ENCODE data around the gene NSUN6. TPM values are rescaled to one million over a fixed set of nuclear protein-coding genes. Genes with fewer than 3 reads are reported as not detected.

Gene NSUN6
- total RNA-seq, 1 donor: 4.7 TPM

- TF ChIP-seq CTCF (IDR thresholded peaks at IDR 0.05; ENCODE audit: extremely low read depth, low read depth, low read length): no peak
- Histone ChIP-seq H3K4me3 (ENCODE audit: insufficient read depth, low read length) (no peak overlapping the region), H3K9me3 (ENCODE audit: low read depth, low read length) (no peaks in the 10 kb centered on the region), H3K27me3 (ENCODE audit: insufficient read depth, low read length) (no peaks in the 10 kb centered on the region), H3K79me2 (ENCODE audit: insufficient read depth, low read length) (no peaks in the 10 kb centered on the region), H3K27ac (ENCODE audit: low read depth, low read length) (no peak overlapping the region), H3K4me1 (ENCODE audit: insufficient read depth, low read length) (no peaks in the 10 kb centered on the region), H4K20me1 (ENCODE audit: insufficient read depth, low read length) (no peaks in the 10 kb centered on the region), H3K36me3 (ENCODE audit: insufficient read depth, low read length) (no peaks in the 10 kb centered on the region), H3K4me2 (ENCODE audit: insufficient read depth, low read length) (no peak overlapping the region), H2AFZ (ENCODE audit: low read length) (no peak overlapping the region)
- no peak for DNase-seq (ENCODE audit: insufficient read length, low spot score, missing footprints)
Observed at GRCh38 chr10:18527687-18528086, 123.7 kb downstream of the NSUN6 start.

GRCh38 chr10:18523858-18524257 is 127.5 kb downstream of the NSUN6 start:
- TF ChIP-seq CTCF (IDR thresholded peaks at IDR 0.05; ENCODE audit: extremely low read depth, low read depth, low read length): no peak
- Histone ChIP-seq H4K20me1 (ENCODE audit: insufficient read depth, low read length) (no peaks in the 10 kb centered on the region), H2AFZ (ENCODE audit: low read length) (no peak overlapping the region), H3K79me2 (ENCODE audit: insufficient read depth, low read length) (no peaks in the 10 kb centered on the region), H3K4me3 (ENCODE audit: insufficient read depth, low read length) (no peak overlapping the region), H3K4me1 (ENCODE audit: insufficient read depth, low read length) (no peaks in the 10 kb centered on the region), H3K4me2 (ENCODE audit: insufficient read depth, low read length) (no peak overlapping the region), H3K27ac (ENCODE audit: low read depth, low read length) (no peak overlapping the region), H3K9me3 (ENCODE audit: low read depth, low read length) (no peaks in the 10 kb centered on the region), H3K36me3 (ENCODE audit: insufficient read depth, low read length) (no peaks in the 10 kb centered on the region), H3K27me3 (ENCODE audit: insufficient read depth, low read length) (no peaks in the 10 kb centered on the region)
- no peak for DNase-seq (ENCODE audit: insufficient read length, low spot score, missing footprints)

GRCh38 chr10:18523025-18523424 is 128.4 kb downstream of the NSUN6 start:
- Histone ChIP-seq H3K79me2 (ENCODE audit: insufficient read depth, low read length) (no peaks in the 10 kb centered on the region), H3K36me3 (ENCODE audit: insufficient read depth, low read length) (no peaks in the 10 kb centered on the region), H3K27ac (ENCODE audit: low read depth, low read length) (no peak overlapping the region), H3K4me1 (ENCODE audit: insufficient read depth, low read length) (no peaks in the 10 kb centered on the region), H3K4me2 (ENCODE audit: insufficient read depth, low read length) (no peak overlapping the region), H3K27me3 (ENCODE audit: insufficient read depth, low read length) (no peaks in the 10 kb centered on the region), H3K9me3 (ENCODE audit: low read depth, low read length) (no peaks in the 10 kb centered on the region), H3K4me3 (ENCODE audit: insufficient read depth, low read length) (no peak overlapping the region), H4K20me1 (ENCODE audit: insufficient read depth, low read length) (no peaks in the 10 kb centered on the region), H2AFZ (ENCODE audit: low read length) (no peak overlapping the region)
- DNase-seq (ENCODE audit: insufficient read length, low spot score, missing footprints): no peak
- TF ChIP-seq CTCF (IDR thresholded peaks at IDR 0.05; ENCODE audit: extremely low read depth, low read depth, low read length): no peak

GRCh38 chr10:18516851-18517250 is 134.5 kb downstream of the NSUN6 start:
- Histone ChIP-seq H3K9me3 (ENCODE audit: low read depth, low read length) (no peaks in the 10 kb centered on the region), H3K4me3 (ENCODE audit: insufficient read depth, low read length) (no peak overlapping the region), H3K79me2 (ENCODE audit: insufficient read depth, low read length) (no peaks in the 10 kb centered on the region), H3K4me2 (ENCODE audit: insufficient read depth, low read length) (no peak overlapping the region), H4K20me1 (ENCODE audit: insufficient read depth, low read length) (no peaks in the 10 kb centered on the region), H3K27ac (ENCODE audit: low read depth, low read length) (no peak overlapping the region), H2AFZ (ENCODE audit: low read length) (no peak overlapping the region), H3K27me3 (ENCODE audit: insufficient read depth, low read length) (no peaks in the 10 kb centered on the region), H3K36me3 (ENCODE audit: insufficient read depth, low read length) (no peaks in the 10 kb centered on the region), H3K4me1 (ENCODE audit: insufficient read depth, low read length) (no peaks in the 10 kb centered on the region)
- no peak for DNase-seq (ENCODE audit: insufficient read length, low spot score, missing footprints)
- TF ChIP-seq CTCF (IDR thresholded peaks at IDR 0.05; ENCODE audit: extremely low read depth, low read depth, low read length): no peak

Measured in osteoblast (primary cell).